Measurements from ENCODE around the gene PRL.

Gene PRL

GRCh38 chr6:22320750-22321149 is 23.9 kb upstream of the PRL start:
- DNase-seq (ENCODE audit: low spot score), result no peak
- in situ Hi-C loops (cut with MboI; ENCODE audit: low pct_unique_long_range_greater_than_20kb, low sequenced_read_pairs, unreplicated experiment), result no loop called here
- TF ChIP-seq CTCF (IDR thresholded peaks at IDR 0.05; ENCODE audit: extremely low read depth, insufficient read depth, missing control alignments), result no peak

GRCh38 chr6:22318404-22318803 is 21.6 kb upstream of the PRL start:
- no peak for TF ChIP-seq CTCF (IDR thresholded peaks at IDR 0.05; ENCODE audit: extremely low read depth, insufficient read depth, missing control alignments)
- in situ Hi-C loops (cut with MboI; ENCODE audit: low pct_unique_long_range_greater_than_20kb, low sequenced_read_pairs, unreplicated experiment), result no loop called here
- DNase-seq (ENCODE audit: low spot score), result no peak

- no peak for DNase-seq (ENCODE audit: low spot score)
- in situ Hi-C loops (cut with MboI; ENCODE audit: low pct_unique_long_range_greater_than_20kb, low sequenced_read_pairs, unreplicated experiment), result no loop called here
- no peak for TF ChIP-seq CTCF (IDR thresholded peaks at IDR 0.05; ENCODE audit: extremely low read depth, insufficient read depth, missing control alignments)
Observed at GRCh38 chr6:22313796-22314195, 17.0 kb upstream of the PRL start.

- DNase-seq (ENCODE audit: low spot score), result no peak
- TF ChIP-seq CTCF (IDR thresholded peaks at IDR 0.05; ENCODE audit: extremely low read depth, insufficient read depth, missing control alignments), result no peak
- in situ Hi-C loops (cut with MboI; ENCODE audit: low pct_unique_long_range_greater_than_20kb, low sequenced_read_pairs, unreplicated experiment), result no loop called here
Observed at GRCh38 chr6:22308939-22309338, 12.1 kb upstream of the PRL start.

- in situ Hi-C loops (cut with MboI; ENCODE audit: low pct_unique_long_range_greater_than_20kb, low sequenced_read_pairs, unreplicated experiment), result no loop called here
- TF ChIP-seq CTCF (IDR thresholded peaks at IDR 0.05; ENCODE audit: extremely low read depth, insufficient read depth, missing control alignments), result no peak
- DNase-seq (ENCODE audit: low spot score), result no peak
Observed at GRCh38 chr6:22306741-22307466, 10.1 kb upstream of the PRL start.

- no peak for DNase-seq (ENCODE audit: low spot score)
- no peak for TF ChIP-seq CTCF (IDR thresholded peaks at IDR 0.05; ENCODE audit: extremely low read depth, insufficient read depth, missing control alignments)
- in situ Hi-C loops (cut with MboI; ENCODE audit: low pct_unique_long_range_greater_than_20kb, low sequenced_read_pairs, unreplicated experiment), result no loop called here
Observed at GRCh38 chr6:22302838-22303237, 6.0 kb upstream of the PRL start.

Measured in GM13977 (cell line).